Panc1 (cell line): Measurements from ENCODE around the gene CXorf49B. TPM values are rescaled to one million over a fixed set of nuclear protein-coding genes. Genes with fewer than 3 reads are reported as not detected.
"Not testable (repeated sequence)": the region's sequence is repeated elsewhere in the genome, so short reads cannot be mapped to it uniquely, and the experiment has no call there.

Experiments
- ATAC-seq: fragments of 200-7000 bp; cut with Tn5 transposase; 2 replicates; pipeline ENCODE4 v1.9.1; 2020; ENCODE audit warnings: mild to moderate bottlenecking, moderate library complexity
- BruUV-seq: library from RNA; stranded (reverse); fragments of 400-500 nt; replicated peaks from 2 replicates; lab custom pipeline; 2021; lab: Mats Ljungman, UMichigan
- CTCF ChIA-PET: fragments of 300-600 bp; sonication (Branson Sonifier 250); formaldehyde crosslinking; loops from one replicate; lab custom pipeline; 2022; ENCODE audit warnings: antibody characterized with exemption; lab: Charles Lee
- POLR2A ChIA-PET: fragments of 300-600 bp; sonication (Branson Sonifier 250); formaldehyde crosslinking; loops from one replicate; lab custom pipeline; 2022; ENCODE audit warnings: antibody characterized with exemption; lab: Charles Lee
- DNase-seq: peaks from one replicate; pipeline ENCODE4 v3.0.0-alpha.2; 2010; ENCODE audit warnings: low read depth, low spot score
- H3K27ac ChIP-seq: 2 replicates; pipeline ENCODE4 v1.5.1; 2011; ENCODE audit warnings: mild to moderate bottlenecking, low read length, inconsistent platforms
- H3K27me3 ChIP-seq: fragments of 200-500 bp; sonication (Bioruptor generic); 2 replicates; pipeline ENCODE4 v1.6.0; 2014; ENCODE audit warnings: low read length, inconsistent platforms; ENCODE audit not compliant: control insufficient read depth, insufficient read depth
- H3K36me3 ChIP-seq: fragments of 200-500 bp; sonication (Bioruptor generic); 2 replicates; pipeline ENCODE4 v1.5.1; 2014; ENCODE audit warnings: inconsistent platforms, mild to moderate bottlenecking, low read length, moderate library complexity; ENCODE audit not compliant: control insufficient read depth, insufficient read depth
- H3K4me1 ChIP-seq: 2 replicates; pipeline ENCODE4 v1.5.1; 2011; ENCODE audit warnings: inconsistent platforms, mild to moderate bottlenecking, low read length, moderate library complexity; ENCODE audit not compliant: control insufficient read depth, insufficient read depth
- H3K4me3 ChIP-seq, 2 experiments: 2 replicates each; pipeline ENCODE4 v1.5.1; 2011 to 2012; ENCODE audit warnings: low read depth in 2 of 2, low read length in 2 of 2, mild to moderate bottlenecking in 2 of 2, inconsistent platforms in 1 of 2, moderate library complexity in 1 of 2
- H3K9me3 ChIP-seq: fragments of 200-500 bp; sonication (Bioruptor generic); 2 replicates; pipeline ENCODE4 v1.5.1; 2014; ENCODE audit warnings: low read depth, mild to moderate bottlenecking, inconsistent platforms, low read length, moderate library complexity; ENCODE audit not compliant: control insufficient read depth, insufficient read depth
- POLR2AphosphoS5 ChIP-seq: IDR thresholded peaks from 2 replicates; pipeline ENCODE4 v1.6.1; 2012; ENCODE audit warnings: mild to moderate bottlenecking, low read depth, low read length, moderate library complexity
- SIN3A ChIP-seq: IDR thresholded peaks from 2 replicates; pipeline ENCODE4 v1.6.1; 2012; ENCODE audit warnings: low read depth, mild to moderate bottlenecking, low read length, moderate library complexity, borderline replicate concordance; ENCODE audit not compliant: insufficient read depth
- TCF7L2 ChIP-seq: IDR thresholded peaks from 2 replicates; pipeline ENCODE4 v1.6.1; 2011; ENCODE audit warnings: mild to moderate bottlenecking, low read depth, low read length, inconsistent platforms
- in situ Hi-C: cut with HindIII; loops from 2 replicates; pipeline ENCODE4 v1.10.0; 2016; ENCODE audit warnings: low sequenced_read_pairs, low pct_unique_long_range_greater_than_20kb
- intact Hi-C: fragments of 100-400 bp; cut with micrococcal nuclease; formaldehyde crosslinking; loops from one replicate; pipeline ENCODE4 v1.10.0; 2022; ENCODE audit not compliant: unreplicated experiment
- total RNA-seq: library from RNA; stranded (reverse); gene quantifications from one replicate; pipeline ENCODE4 v1.2.1, GENCODE V29; 2021; ENCODE audit not compliant: unreplicated experiment
- TF ChIP-seq, protein P1 (sequence below): fragments of 450-650 bp; IDR thresholded peaks from 2 replicates; pipeline ENCODE4 v1.5.1; 2017; ENCODE audit warnings: mild to moderate bottlenecking
- TF ChIP-seq, protein P2 (sequence below), 2 experiments: IDR thresholded peaks; 2 replicates each; pipeline ENCODE4 v1.6.1; 2011 to 2012; ENCODE audit warnings: low read depth in 2 of 2, control low read depth in 1 of 2, low read length in 1 of 2, mild to moderate bottlenecking in 1 of 2, moderate library complexity in 1 of 2; ENCODE audit not compliant: insufficient read depth in 1 of 2

Gene CXorf49B
- total RNA-seq, 1 experiment from 2014 or later: not detected

GRCh38 chrX:71783569-71784347 lies 20.6 kb downstream of the CXorf49B start:
- H3K9me3 ChIP-seq, intact Hi-C loops, H3K27ac ChIP-seq, H3K4me1 ChIP-seq, POLR2A ChIA-PET, H3K4me3 ChIP-seq, in situ Hi-C loops, BruUV-seq, DNase-seq, CTCF ChIA-PET, H3K27me3 ChIP-seq, H3K36me3 ChIP-seq: not testable (repeated sequence)
- ATAC-seq: peak; percentile 48; the same call in 1 of the 2 replicates

DNA sequence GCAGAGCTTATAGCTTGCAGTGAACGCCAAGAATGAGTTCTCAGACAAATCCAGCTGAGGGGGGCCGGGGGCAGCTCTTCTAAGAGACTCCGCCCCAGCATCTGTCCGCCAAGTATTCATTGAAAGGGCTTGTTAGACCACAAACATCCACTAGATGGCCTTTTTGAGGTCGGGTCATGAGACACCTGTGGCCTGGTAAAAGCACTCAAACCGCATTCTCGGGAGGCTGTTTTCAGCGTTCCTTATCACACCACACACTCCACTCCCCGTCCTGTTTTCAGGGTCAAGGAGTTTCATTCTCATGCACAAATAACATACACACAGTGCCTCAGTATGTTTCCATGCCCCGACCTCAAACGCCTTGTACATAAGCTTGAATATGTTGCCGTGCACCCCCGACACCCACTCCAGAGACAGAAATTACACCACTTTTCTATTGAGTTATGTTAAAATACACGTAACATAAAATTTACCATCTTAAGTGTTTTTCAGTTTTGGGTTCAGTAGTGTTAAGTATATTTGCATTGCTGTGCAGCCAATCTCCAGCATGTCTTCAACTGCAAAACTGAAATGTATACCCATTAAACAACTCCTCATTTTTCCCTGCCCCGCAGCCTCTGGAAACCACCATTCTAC lies 21.3 kb downstream of the CXorf49B start:
- in situ Hi-C loops, BruUV-seq, H3K4me1 ChIP-seq, DNase-seq, H3K36me3 ChIP-seq, intact Hi-C loops, H3K4me3 ChIP-seq, H3K27me3 ChIP-seq, H3K27ac ChIP-seq, CTCF ChIA-PET, POLR2A ChIA-PET, H3K9me3 ChIP-seq: not testable (repeated sequence)
- ATAC-seq: peak; percentile 73; the same call in 1 of the 2 replicates

DNA sequence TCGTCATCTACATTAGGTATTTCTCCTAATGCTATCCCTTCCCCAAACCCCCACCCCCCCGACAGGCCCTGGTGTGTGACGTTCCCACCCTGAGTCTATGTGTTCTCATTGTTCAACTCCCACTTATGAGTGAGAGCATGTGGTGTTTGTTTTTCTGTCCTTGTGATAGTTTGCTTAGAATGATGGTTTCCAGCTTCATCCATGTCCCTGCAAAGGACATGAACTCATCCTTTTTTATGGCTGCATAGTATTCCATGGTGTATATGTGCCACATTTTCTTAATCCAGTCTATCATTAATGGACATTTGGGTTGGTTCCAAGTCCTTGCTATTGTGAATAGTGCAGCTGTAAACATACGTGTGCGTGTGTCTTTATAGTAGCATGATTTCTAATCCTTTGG lies 43.3 kb downstream of the CXorf49B start:
- POLR2A ChIA-PET, CTCF ChIA-PET, ATAC-seq: not testable (repeated sequence)

DNA sequence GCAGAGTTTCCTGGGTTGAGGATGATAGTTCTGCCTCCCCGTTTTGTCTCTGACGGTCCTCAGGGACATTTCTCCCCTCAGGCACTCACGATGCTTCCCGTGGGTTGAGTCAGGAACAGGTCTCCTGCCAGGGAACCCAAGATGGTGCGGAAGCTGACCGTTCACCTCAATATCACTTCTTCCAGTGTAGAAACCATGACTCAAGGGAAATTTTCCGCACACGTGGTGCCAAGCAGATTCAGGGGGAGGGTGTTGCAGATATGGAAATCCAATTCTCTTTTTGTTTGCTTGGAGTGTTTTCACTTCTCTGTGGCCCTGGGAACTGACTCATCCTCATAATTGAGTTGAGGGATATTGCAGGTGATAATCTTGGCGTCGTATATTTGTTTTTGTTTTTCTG lies 46.7 kb downstream of the CXorf49B start:
- ATAC-seq (peak; percentile 89), DNase-seq (no peak)
- no peaks in the 10 kb centered on the region for H3K27me3 ChIP-seq
- no TSS peak for BruUV-seq
- CTCF ChIA-PET: no interaction called here
- H3K27ac ChIP-seq: no peak overlapping the region
- no peaks in the 10 kb centered on the region for H3K36me3 ChIP-seq
- H3K9me3 ChIP-seq: no peaks in the 10 kb centered on the region
- TF ChIP-seq, protein P1, sequence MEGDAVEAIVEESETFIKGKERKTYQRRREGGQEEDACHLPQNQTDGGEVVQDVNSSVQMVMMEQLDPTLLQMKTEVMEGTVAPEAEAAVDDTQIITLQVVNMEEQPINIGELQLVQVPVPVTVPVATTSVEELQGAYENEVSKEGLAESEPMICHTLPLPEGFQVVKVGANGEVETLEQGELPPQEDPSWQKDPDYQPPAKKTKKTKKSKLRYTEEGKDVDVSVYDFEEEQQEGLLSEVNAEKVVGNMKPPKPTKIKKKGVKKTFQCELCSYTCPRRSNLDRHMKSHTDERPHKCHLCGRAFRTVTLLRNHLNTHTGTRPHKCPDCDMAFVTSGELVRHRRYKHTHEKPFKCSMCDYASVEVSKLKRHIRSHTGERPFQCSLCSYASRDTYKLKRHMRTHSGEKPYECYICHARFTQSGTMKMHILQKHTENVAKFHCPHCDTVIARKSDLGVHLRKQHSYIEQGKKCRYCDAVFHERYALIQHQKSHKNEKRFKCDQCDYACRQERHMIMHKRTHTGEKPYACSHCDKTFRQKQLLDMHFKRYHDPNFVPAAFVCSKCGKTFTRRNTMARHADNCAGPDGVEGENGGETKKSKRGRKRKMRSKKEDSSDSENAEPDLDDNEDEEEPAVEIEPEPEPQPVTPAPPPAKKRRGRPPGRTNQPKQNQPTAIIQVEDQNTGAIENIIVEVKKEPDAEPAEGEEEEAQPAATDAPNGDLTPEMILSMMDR: no peak
- TF ChIP-seq POLR2AphosphoS5 (no peak), TCF7L2 (no peak), SIN3A (no peak)
- TF ChIP-seq, protein P2, sequence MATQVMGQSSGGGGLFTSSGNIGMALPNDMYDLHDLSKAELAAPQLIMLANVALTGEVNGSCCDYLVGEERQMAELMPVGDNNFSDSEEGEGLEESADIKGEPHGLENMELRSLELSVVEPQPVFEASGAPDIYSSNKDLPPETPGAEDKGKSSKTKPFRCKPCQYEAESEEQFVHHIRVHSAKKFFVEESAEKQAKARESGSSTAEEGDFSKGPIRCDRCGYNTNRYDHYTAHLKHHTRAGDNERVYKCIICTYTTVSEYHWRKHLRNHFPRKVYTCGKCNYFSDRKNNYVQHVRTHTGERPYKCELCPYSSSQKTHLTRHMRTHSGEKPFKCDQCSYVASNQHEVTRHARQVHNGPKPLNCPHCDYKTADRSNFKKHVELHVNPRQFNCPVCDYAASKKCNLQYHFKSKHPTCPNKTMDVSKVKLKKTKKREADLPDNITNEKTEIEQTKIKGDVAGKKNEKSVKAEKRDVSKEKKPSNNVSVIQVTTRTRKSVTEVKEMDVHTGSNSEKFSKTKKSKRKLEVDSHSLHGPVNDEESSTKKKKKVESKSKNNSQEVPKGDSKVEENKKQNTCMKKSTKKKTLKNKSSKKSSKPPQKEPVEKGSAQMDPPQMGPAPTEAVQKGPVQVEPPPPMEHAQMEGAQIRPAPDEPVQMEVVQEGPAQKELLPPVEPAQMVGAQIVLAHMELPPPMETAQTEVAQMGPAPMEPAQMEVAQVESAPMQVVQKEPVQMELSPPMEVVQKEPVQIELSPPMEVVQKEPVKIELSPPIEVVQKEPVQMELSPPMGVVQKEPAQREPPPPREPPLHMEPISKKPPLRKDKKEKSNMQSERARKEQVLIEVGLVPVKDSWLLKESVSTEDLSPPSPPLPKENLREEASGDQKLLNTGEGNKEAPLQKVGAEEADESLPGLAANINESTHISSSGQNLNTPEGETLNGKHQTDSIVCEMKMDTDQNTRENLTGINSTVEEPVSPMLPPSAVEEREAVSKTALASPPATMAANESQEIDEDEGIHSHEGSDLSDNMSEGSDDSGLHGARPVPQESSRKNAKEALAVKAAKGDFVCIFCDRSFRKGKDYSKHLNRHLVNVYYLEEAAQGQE (IDR thresholded peaks at IDR 0.05; ENCODE audit: insufficient read depth in 1 of 2, low read depth in 2 of 2, low read length in 1 of 2): no peak
- in situ Hi-C loops (no loop called here), intact Hi-C loops (no loop called here)
- POLR2A ChIA-PET: interaction anchor here (0.6 kb wide), 2 partner anchors 268 to 526 kb away, joined by 3 to 11 read pairs; partner anchors contain the start of gene NONO
- no peaks in the 10 kb centered on the region for H3K4me1 ChIP-seq
- H3K4me3 ChIP-seq: peak overlapping the region in 1 of 2 experiments; percentile 30; a peak in 2 of 4 replicates

More for the DNA sequence above, 43.3 kb downstream of the CXorf49B start:
- H3K9me3 ChIP-seq, intact Hi-C loops, H3K36me3 ChIP-seq, DNase-seq, H3K27ac ChIP-seq, H3K4me1 ChIP-seq, H3K4me3 ChIP-seq, in situ Hi-C loops, BruUV-seq, H3K27me3 ChIP-seq: not testable (repeated sequence)
